Panc1 (cell line): Measurements from ENCODE around the gene UQCRC2. TPM values are rescaled to one million over a fixed set of nuclear protein-coding genes. Genes with fewer than 3 reads are reported as not detected.

Experiments used
- ATAC-seq: fragments of 200-7000 bp; cut with Tn5 transposase; 2 replicates; pipeline ENCODE4 v1.9.1; 2020; ENCODE audit warnings: mild to moderate bottlenecking, moderate library complexity
- BruUV-seq: library from RNA; stranded (reverse); fragments of 400-500 nt; replicated peaks from 2 replicates; lab custom pipeline; 2021; lab: Mats Ljungman, UMichigan
- CTCF ChIA-PET: fragments of 300-600 bp; sonication (Branson Sonifier 250); formaldehyde crosslinking; loops from one replicate; lab custom pipeline; 2022; ENCODE audit warnings: antibody characterized with exemption; lab: Charles Lee
- POLR2A ChIA-PET: fragments of 300-600 bp; sonication (Branson Sonifier 250); formaldehyde crosslinking; loops from one replicate; lab custom pipeline; 2022; ENCODE audit warnings: antibody characterized with exemption; lab: Charles Lee
- DNase-seq: peaks from one replicate; pipeline ENCODE4 v3.0.0-alpha.2; 2010; ENCODE audit warnings: low read depth, low spot score
- H3K27ac ChIP-seq: 2 replicates; pipeline ENCODE4 v1.5.1; 2011; ENCODE audit warnings: mild to moderate bottlenecking, low read length, inconsistent platforms
- H3K27me3 ChIP-seq: fragments of 200-500 bp; sonication (Bioruptor generic); 2 replicates; pipeline ENCODE4 v1.6.0; 2014; ENCODE audit warnings: low read length, inconsistent platforms; ENCODE audit not compliant: control insufficient read depth, insufficient read depth
- H3K36me3 ChIP-seq: fragments of 200-500 bp; sonication (Bioruptor generic); 2 replicates; pipeline ENCODE4 v1.5.1; 2014; ENCODE audit warnings: inconsistent platforms, mild to moderate bottlenecking, low read length, moderate library complexity; ENCODE audit not compliant: control insufficient read depth, insufficient read depth
- H3K4me1 ChIP-seq: 2 replicates; pipeline ENCODE4 v1.5.1; 2011; ENCODE audit warnings: inconsistent platforms, mild to moderate bottlenecking, low read length, moderate library complexity; ENCODE audit not compliant: control insufficient read depth, insufficient read depth
- H3K4me3 ChIP-seq, 2 experiments: 2 replicates each; pipeline ENCODE4 v1.5.1; 2011 to 2012; ENCODE audit warnings: low read depth in 2 of 2, low read length in 2 of 2, mild to moderate bottlenecking in 2 of 2, inconsistent platforms in 1 of 2, moderate library complexity in 1 of 2
- H3K9me3 ChIP-seq: fragments of 200-500 bp; sonication (Bioruptor generic); 2 replicates; pipeline ENCODE4 v1.5.1; 2014; ENCODE audit warnings: low read depth, mild to moderate bottlenecking, inconsistent platforms, low read length, moderate library complexity; ENCODE audit not compliant: control insufficient read depth, insufficient read depth
- POLR2AphosphoS5 ChIP-seq: IDR thresholded peaks from 2 replicates; pipeline ENCODE4 v1.6.1; 2012; ENCODE audit warnings: mild to moderate bottlenecking, low read depth, low read length, moderate library complexity
- SIN3A ChIP-seq: IDR thresholded peaks from 2 replicates; pipeline ENCODE4 v1.6.1; 2012; ENCODE audit warnings: low read depth, mild to moderate bottlenecking, low read length, moderate library complexity, borderline replicate concordance; ENCODE audit not compliant: insufficient read depth
- TCF7L2 ChIP-seq: IDR thresholded peaks from 2 replicates; pipeline ENCODE4 v1.6.1; 2011; ENCODE audit warnings: mild to moderate bottlenecking, low read depth, low read length, inconsistent platforms
- in situ Hi-C: cut with HindIII; loops from 2 replicates; pipeline ENCODE4 v1.10.0; 2016; ENCODE audit warnings: low sequenced_read_pairs, low pct_unique_long_range_greater_than_20kb
- intact Hi-C: fragments of 100-400 bp; cut with micrococcal nuclease; formaldehyde crosslinking; loops from one replicate; pipeline ENCODE4 v1.10.0; 2022; ENCODE audit not compliant: unreplicated experiment
- total RNA-seq: library from RNA; stranded (reverse); gene quantifications from one replicate; pipeline ENCODE4 v1.2.1, GENCODE V29; 2021; ENCODE audit not compliant: unreplicated experiment
- TF ChIP-seq, protein P1 (sequence below): fragments of 450-650 bp; IDR thresholded peaks from 2 replicates; pipeline ENCODE4 v1.5.1; 2017; ENCODE audit warnings: mild to moderate bottlenecking
- TF ChIP-seq, protein P2 (sequence below), 2 experiments: IDR thresholded peaks; 2 replicates each; pipeline ENCODE4 v1.6.1; 2011 to 2012; ENCODE audit warnings: low read depth in 2 of 2, control low read depth in 1 of 2, low read length in 1 of 2, mild to moderate bottlenecking in 1 of 2, moderate library complexity in 1 of 2; ENCODE audit not compliant: insufficient read depth in 1 of 2

The UQCRC2 gene
- total RNA-seq, 1 experiment from 2014 or later = 248 TPM

DNA sequence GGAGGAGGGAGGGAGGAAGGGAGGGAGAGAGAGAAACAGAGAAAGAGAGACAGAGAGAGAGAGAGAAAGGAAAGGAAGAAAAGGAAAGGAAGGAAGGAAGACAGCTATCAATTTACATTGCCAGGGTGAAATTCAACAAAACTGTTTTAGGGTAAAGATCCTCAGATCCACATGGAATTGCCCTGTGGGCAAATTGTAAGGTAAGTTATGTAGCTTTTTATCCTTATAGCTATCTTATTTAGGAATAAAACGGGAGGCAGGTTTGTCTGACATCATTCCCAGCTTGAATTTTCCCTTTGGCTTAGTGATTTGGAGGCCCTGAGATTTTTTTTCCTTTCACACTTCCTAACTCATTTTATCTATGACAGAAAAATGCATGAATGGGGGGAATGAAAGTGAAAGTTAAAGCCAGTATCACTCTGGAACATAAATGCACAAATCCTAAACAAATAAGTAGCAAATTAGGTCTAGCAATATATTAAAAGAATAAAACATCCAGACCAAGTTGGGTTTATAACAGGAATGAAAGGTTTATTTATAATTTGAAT is 3.4 kb upstream of the UQCRC2 start:
- TF ChIP-seq, protein P1, sequence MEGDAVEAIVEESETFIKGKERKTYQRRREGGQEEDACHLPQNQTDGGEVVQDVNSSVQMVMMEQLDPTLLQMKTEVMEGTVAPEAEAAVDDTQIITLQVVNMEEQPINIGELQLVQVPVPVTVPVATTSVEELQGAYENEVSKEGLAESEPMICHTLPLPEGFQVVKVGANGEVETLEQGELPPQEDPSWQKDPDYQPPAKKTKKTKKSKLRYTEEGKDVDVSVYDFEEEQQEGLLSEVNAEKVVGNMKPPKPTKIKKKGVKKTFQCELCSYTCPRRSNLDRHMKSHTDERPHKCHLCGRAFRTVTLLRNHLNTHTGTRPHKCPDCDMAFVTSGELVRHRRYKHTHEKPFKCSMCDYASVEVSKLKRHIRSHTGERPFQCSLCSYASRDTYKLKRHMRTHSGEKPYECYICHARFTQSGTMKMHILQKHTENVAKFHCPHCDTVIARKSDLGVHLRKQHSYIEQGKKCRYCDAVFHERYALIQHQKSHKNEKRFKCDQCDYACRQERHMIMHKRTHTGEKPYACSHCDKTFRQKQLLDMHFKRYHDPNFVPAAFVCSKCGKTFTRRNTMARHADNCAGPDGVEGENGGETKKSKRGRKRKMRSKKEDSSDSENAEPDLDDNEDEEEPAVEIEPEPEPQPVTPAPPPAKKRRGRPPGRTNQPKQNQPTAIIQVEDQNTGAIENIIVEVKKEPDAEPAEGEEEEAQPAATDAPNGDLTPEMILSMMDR = no peak
- TF ChIP-seq TCF7L2 = no peak
- no peak for TF ChIP-seq SIN3A
- TF ChIP-seq, protein P2, sequence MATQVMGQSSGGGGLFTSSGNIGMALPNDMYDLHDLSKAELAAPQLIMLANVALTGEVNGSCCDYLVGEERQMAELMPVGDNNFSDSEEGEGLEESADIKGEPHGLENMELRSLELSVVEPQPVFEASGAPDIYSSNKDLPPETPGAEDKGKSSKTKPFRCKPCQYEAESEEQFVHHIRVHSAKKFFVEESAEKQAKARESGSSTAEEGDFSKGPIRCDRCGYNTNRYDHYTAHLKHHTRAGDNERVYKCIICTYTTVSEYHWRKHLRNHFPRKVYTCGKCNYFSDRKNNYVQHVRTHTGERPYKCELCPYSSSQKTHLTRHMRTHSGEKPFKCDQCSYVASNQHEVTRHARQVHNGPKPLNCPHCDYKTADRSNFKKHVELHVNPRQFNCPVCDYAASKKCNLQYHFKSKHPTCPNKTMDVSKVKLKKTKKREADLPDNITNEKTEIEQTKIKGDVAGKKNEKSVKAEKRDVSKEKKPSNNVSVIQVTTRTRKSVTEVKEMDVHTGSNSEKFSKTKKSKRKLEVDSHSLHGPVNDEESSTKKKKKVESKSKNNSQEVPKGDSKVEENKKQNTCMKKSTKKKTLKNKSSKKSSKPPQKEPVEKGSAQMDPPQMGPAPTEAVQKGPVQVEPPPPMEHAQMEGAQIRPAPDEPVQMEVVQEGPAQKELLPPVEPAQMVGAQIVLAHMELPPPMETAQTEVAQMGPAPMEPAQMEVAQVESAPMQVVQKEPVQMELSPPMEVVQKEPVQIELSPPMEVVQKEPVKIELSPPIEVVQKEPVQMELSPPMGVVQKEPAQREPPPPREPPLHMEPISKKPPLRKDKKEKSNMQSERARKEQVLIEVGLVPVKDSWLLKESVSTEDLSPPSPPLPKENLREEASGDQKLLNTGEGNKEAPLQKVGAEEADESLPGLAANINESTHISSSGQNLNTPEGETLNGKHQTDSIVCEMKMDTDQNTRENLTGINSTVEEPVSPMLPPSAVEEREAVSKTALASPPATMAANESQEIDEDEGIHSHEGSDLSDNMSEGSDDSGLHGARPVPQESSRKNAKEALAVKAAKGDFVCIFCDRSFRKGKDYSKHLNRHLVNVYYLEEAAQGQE (IDR thresholded peaks at IDR 0.05; ENCODE audit: insufficient read depth in 1 of 2, low read depth in 2 of 2, low read length in 1 of 2) = no peak
- no peak for TF ChIP-seq POLR2AphosphoS5
- peaks cover 12% of the 10 kb centered on the region for H3K4me1 ChIP-seq
- no peak overlapping the region for H3K27ac ChIP-seq
- no peaks in the 10 kb centered on the region for H3K9me3 ChIP-seq
- in situ Hi-C loops = no loop called here
- POLR2A ChIA-PET = no interaction called here
- no TSS peak for BruUV-seq
- CTCF ChIA-PET = no interaction called here
- no peaks in the 10 kb centered on the region for H3K27me3 ChIP-seq
- DNase-seq = no peak
- ATAC-seq = no peak
- intact Hi-C loops = no loop called here
- H3K36me3 ChIP-seq = peaks cover 9% of the 10 kb centered on the region; the same call in 1 of the 2 replicates
- no peak overlapping the region for H3K4me3 ChIP-seq

DNA sequence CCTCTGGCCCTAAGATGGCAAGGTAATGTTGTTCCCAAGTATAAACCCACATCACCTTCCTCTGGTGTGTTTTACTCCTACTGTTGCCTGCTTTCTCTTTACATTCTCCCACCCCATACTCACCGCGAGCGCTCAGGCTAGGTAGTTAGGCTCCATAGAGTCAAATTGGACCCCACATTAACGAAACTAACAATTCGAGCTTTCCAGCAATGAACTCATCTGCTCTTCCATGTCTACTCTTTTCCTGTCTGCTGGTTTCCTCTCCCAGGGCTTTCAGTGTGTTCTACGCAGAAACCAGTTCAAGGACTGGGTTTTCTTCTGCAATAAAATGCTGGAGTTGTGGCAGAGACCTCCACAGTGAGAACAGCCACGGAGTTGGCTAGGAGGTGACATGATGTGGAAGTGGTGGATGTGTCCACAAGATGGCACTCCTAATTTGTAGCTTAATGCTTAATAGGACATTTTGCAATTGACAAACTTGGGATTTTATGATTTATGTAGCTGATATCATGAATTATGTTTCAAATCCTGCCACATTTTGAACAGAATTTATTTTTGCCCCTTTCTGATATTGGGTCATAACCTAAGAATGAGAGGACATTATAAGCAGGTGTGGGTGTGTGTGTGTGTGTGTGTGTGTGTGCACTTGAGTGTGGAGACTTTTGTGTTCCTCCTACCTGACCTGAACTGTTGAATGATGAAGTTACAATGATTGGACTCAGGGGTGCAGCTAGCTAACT is 2.2 kb upstream of the UQCRC2 start:
- DNase-seq = peak; percentile 12
- peaks cover 15% of the 10 kb centered on the region for H3K4me1 ChIP-seq
- POLR2A ChIA-PET = no interaction called here
- intact Hi-C loops = no loop called here
- no peaks in the 10 kb centered on the region for H3K27me3 ChIP-seq
- no TSS peak for BruUV-seq
- H3K36me3 ChIP-seq = peaks cover 9% of the 10 kb centered on the region; the same call in 1 of the 2 replicates
- in situ Hi-C loops = no loop called here
- TF ChIP-seq, protein P1 = peak; percentile 79
- TF ChIP-seq TCF7L2 = no peak
- no peak overlapping the region for H3K27ac ChIP-seq
- CTCF ChIA-PET = interaction anchor here (0.6 to 1.2 kb wide), 3 partner anchors 61 to 238 kb away, joined by 3 to 15 read pairs (median 4); no protein-coding TSS in a partner anchor
- H3K4me3 ChIP-seq = no peak overlapping the region
- no peaks in the 10 kb centered on the region for H3K9me3 ChIP-seq
- no peak for ATAC-seq
